ENCODE data around the gene FGF19. TPM values are rescaled to one million over a fixed set of nuclear protein-coding genes. Genes with fewer than 3 reads are reported as not detected.
"Not testable (repeated sequence)": the region's sequence is repeated elsewhere in the genome, so short reads cannot be mapped to it uniquely, and the experiment has no call there.

Gene FGF19
- total RNA-seq, 3 donors from 2014 or later (not counting 1 experiment from before 2014, with no cell fraction given): not detected

DNA sequence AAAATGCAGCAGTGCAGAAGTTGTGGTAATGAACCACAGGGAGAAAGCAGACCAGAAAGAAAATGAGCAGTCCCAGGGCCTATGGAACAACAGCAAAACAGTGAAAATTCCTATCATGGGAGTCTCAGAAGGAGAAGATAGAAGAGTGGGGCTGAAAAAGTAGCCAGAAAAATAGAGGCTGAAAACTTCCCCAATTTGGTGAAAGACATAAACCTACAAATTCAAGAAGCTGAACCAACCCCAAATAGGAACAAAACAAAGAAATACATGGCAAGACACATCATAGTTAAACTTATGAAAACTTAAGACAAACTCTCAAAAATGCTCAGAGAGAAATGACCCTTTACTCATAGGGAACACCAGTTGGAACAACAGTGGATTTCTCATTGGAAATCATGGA is 11.4 kb downstream of the FGF19 start:
- TF ChIP-seq, protein P1, sequence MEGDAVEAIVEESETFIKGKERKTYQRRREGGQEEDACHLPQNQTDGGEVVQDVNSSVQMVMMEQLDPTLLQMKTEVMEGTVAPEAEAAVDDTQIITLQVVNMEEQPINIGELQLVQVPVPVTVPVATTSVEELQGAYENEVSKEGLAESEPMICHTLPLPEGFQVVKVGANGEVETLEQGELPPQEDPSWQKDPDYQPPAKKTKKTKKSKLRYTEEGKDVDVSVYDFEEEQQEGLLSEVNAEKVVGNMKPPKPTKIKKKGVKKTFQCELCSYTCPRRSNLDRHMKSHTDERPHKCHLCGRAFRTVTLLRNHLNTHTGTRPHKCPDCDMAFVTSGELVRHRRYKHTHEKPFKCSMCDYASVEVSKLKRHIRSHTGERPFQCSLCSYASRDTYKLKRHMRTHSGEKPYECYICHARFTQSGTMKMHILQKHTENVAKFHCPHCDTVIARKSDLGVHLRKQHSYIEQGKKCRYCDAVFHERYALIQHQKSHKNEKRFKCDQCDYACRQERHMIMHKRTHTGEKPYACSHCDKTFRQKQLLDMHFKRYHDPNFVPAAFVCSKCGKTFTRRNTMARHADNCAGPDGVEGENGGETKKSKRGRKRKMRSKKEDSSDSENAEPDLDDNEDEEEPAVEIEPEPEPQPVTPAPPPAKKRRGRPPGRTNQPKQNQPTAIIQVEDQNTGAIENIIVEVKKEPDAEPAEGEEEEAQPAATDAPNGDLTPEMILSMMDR (IDR thresholded peaks at IDR 0.05): no peak

DNA sequence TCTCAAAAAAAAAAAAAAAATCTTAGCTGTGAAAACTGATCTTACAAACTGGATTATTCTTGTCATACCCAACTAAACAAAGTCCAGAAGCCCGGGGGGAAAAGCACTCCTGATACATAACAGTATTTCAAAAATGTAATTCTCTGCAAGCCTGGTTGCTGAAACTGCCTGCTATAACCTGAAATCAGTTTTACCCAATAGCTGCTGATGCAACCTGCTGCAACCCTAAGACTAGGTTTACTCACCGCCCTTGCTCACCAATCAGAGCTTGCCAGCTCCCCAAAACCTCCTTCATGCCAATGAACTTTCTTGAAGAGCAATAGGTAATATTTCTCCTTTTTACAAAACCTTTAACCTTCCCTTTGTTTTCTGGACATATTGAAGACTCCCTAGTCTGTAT is 12.4 kb downstream of the FGF19 start:
- H3K4me3 ChIP-seq (ENCODE audit: low read length): no peak overlapping the region
- H3K27ac Mint-ChIP-seq: no peak overlapping the region
- no peaks in the 10 kb centered on the region for H3K9me3 Mint-ChIP-seq
- TF ChIP-seq, protein P1 (IDR thresholded peaks at IDR 0.05): no peak
- DNase-seq (no peak), ATAC-seq (no peak)
- H3K4me1 ChIP-seq (ENCODE audit: control insufficient read depth, insufficient read depth, low read length): no peaks in the 10 kb centered on the region
- no peaks in the 10 kb centered on the region for H3K9me3 ChIP-seq (ENCODE audit: control insufficient read depth, insufficient read depth, low read length)
- no peak overlapping the region for H3K27ac ChIP-seq (ENCODE audit: low read length)
- H3K36me3 ChIP-seq (ENCODE audit: control insufficient read depth, insufficient read depth, low read length): no peaks in the 10 kb centered on the region
- peaks cover 44 to 59% of the 10 kb centered on the region in 2 donors for H3K27me3 Mint-ChIP-seq (ENCODE audit: low read depth in 2 of 2)
- WGBS (ENCODE audit: insufficient coverage): 76% methylated on average over 2 of the region's 2 CpGs
- peaks cover 8% of the 10 kb centered on the region for H3K27me3 ChIP-seq (ENCODE audit: control insufficient read depth, insufficient read depth, low read length)
- no peak overlapping the region for H3K4me3 Mint-ChIP-seq
- H3K36me3 Mint-ChIP-seq: no peaks in the 10 kb centered on the region
- intact Hi-C loops (cut with micrococcal nuclease): no loop called here
- H3K4me1 Mint-ChIP-seq: no peaks in the 10 kb centered on the region

More for the DNA sequence above, 11.4 kb downstream of the FGF19 start:
- peaks cover 44 to 69% of the 10 kb centered on the region in 2 donors for H3K27me3 Mint-ChIP-seq (ENCODE audit: low read depth in 2 of 2)
- no peak overlapping the region for H3K27ac Mint-ChIP-seq
- DNase-seq (no peak), ATAC-seq (no peak)
- H3K36me3 Mint-ChIP-seq: no peaks in the 10 kb centered on the region
- H3K27ac ChIP-seq (ENCODE audit: low read length): no peak overlapping the region
- intact Hi-C loops (cut with micrococcal nuclease): no loop called here
- H3K27me3 ChIP-seq (ENCODE audit: control insufficient read depth, insufficient read depth, low read length): peaks cover 6% of the 10 kb centered on the region
- H3K9me3 ChIP-seq (ENCODE audit: control insufficient read depth, insufficient read depth, low read length): no peaks in the 10 kb centered on the region
- H3K36me3 ChIP-seq (ENCODE audit: control insufficient read depth, insufficient read depth, low read length): no peaks in the 10 kb centered on the region
- H3K4me1 ChIP-seq (ENCODE audit: control insufficient read depth, insufficient read depth, low read length): no peaks in the 10 kb centered on the region
- no peaks in the 10 kb centered on the region for H3K9me3 Mint-ChIP-seq
- H3K4me3 ChIP-seq (ENCODE audit: low read length): no peak overlapping the region
- H3K4me3 Mint-ChIP-seq: no peak overlapping the region
- no peaks in the 10 kb centered on the region for H3K4me1 Mint-ChIP-seq

DNA sequence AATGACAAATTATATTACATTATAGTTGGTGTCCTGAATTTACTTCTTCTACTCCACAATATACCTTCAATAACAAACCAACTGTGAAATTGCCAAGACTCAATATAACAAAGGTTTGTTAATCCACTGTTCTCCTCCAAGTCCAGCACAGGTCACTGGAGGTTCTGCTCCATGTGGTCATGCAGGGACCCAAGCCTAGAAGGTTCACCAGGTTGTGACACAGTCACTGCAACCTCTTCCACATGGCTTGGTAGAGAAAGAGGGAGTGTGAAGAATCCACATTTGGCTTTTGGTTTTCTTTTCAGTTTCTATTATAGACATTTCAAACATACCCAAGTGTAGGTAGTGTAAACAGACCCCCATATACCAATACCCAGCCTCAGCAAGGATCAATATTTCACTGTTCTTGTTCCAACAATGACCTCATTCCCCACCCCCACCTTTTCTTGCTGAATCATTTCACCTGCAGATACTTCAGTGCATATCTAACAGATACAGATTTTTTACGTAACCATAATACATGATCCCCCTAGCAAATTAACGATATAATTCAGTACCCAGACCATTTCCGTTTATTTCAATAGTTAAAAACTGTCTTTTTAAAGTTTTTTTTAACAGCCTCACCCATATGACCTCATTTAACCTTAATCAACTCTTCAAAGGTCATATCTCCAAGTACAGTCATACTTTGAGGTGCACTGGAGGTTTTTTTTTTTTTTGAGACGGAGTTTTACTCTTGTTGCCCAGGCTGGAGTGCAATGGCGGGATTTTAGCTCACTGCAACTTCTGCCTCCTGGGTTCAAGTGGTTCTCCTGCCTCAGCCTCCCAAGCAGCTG is 14.1 kb downstream of the FGF19 start:
- H3K4me1 Mint-ChIP-seq: peaks cover 0 to 9% of the 10 kb centered on the region in 2 donors
- H3K36me3 Mint-ChIP-seq: no peaks in the 10 kb centered on the region
- no peak for DNase-seq
- H3K27ac Mint-ChIP-seq: no peak overlapping the region
- intact Hi-C loops (cut with micrococcal nuclease): loop anchor here (5.0 kb wide), 1 partner anchor 508 kb away; no protein-coding TSS in a partner anchor
- 73% methylated on average over 5 of the region's 5 CpGs for WGBS (ENCODE audit: insufficient coverage)
- TF ChIP-seq, protein P1 (IDR thresholded peaks at IDR 0.05): no peak
- peaks cover 7% of the 10 kb centered on the region for H3K4me1 ChIP-seq (ENCODE audit: control insufficient read depth, insufficient read depth, low read length)
- no peaks in the 10 kb centered on the region for H3K9me3 Mint-ChIP-seq
- no peak overlapping the region for H3K27ac ChIP-seq (ENCODE audit: low read length)
- ATAC-seq: no peak
- H3K27me3 Mint-ChIP-seq (ENCODE audit: low read depth in 2 of 2): peaks cover 38 to 46% of the 10 kb centered on the region in 2 donors
- H3K36me3 ChIP-seq (ENCODE audit: control insufficient read depth, insufficient read depth, low read length): no peaks in the 10 kb centered on the region
- peaks cover 9% of the 10 kb centered on the region for H3K27me3 ChIP-seq (ENCODE audit: control insufficient read depth, insufficient read depth, low read length)
- H3K4me3 Mint-ChIP-seq: no peak overlapping the region
- H3K4me3 ChIP-seq (ENCODE audit: low read length): no peak overlapping the region
- H3K9me3 ChIP-seq (ENCODE audit: control insufficient read depth, insufficient read depth, low read length): no peaks in the 10 kb centered on the region

DNA sequence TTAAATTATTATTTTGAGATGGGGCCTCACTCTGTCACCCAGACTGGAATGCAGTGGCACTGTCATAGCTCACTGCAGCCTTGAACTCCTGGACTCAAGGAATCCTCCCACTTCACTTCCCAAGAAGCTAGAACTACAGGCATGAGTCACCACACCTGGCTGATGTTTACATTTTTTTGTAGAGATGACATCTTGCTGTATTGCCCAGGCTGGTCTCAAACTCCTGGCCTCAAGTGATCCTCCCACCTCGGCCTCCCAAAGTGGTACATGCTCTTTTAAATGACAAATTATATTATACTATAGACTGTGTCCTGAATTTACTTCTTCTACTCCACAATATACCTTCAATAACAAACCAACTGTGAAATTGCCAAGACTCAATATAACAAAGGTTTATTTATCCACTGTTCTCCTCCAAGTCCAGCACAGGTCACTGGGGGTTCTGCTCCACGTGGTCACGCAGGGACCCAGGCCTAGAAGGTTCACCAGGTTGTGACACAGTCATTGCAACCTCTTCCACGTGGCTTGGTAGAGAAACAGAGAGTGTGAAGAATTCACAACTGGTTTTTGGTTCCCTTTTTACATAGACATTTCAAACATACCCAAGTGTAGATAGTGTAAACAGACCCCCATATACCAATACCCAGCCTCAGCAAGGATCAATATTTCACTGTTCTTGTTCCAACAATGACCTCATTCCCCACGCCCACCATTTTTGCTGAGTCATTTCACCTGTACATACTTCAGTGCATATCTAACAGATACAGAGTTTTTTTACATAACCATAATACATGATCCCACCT is 15.7 kb downstream of the FGF19 start:
- not testable (repeated sequence) for H3K4me3 ChIP-seq (ENCODE audit: low read length); H3K36me3 ChIP-seq (ENCODE audit: control insufficient read depth, insufficient read depth, low read length); H3K27me3 ChIP-seq (ENCODE audit: control insufficient read depth, insufficient read depth, low read length); H3K9me3 ChIP-seq (ENCODE audit: control insufficient read depth, insufficient read depth, low read length); H3K27ac Mint-ChIP-seq; H3K27ac ChIP-seq (ENCODE audit: low read length); H3K36me3 Mint-ChIP-seq; H3K9me3 Mint-ChIP-seq; ATAC-seq; H3K4me1 Mint-ChIP-seq; DNase-seq; H3K4me1 ChIP-seq (ENCODE audit: control insufficient read depth, insufficient read depth, low read length); H3K4me3 Mint-ChIP-seq
- H3K27me3 Mint-ChIP-seq (ENCODE audit: low read depth in 2 of 2): peaks cover 36 to 38% of the 10 kb centered on the region in 2 donors
- intact Hi-C loops (cut with micrococcal nuclease): loop anchor here (5.0 kb wide), 1 partner anchor 509 kb away; no protein-coding TSS in a partner anchor
- 68% methylated on average over 5 of the region's 5 CpGs for WGBS (ENCODE audit: insufficient coverage)
